ENCODE data around the gene PDE1C. TPM values are rescaled to one million over a fixed set of nuclear protein-coding genes. Genes with fewer than 3 reads are reported as not detected.
A peak's percentile ranks its signal among the peaks of the same experiment; 100 is the strongest.

Gene PDE1C
- polyA plus RNA-seq, 1 of the 3 experiments (the other 2 are of a cell fraction) = 4.6 TPM

DNA sequence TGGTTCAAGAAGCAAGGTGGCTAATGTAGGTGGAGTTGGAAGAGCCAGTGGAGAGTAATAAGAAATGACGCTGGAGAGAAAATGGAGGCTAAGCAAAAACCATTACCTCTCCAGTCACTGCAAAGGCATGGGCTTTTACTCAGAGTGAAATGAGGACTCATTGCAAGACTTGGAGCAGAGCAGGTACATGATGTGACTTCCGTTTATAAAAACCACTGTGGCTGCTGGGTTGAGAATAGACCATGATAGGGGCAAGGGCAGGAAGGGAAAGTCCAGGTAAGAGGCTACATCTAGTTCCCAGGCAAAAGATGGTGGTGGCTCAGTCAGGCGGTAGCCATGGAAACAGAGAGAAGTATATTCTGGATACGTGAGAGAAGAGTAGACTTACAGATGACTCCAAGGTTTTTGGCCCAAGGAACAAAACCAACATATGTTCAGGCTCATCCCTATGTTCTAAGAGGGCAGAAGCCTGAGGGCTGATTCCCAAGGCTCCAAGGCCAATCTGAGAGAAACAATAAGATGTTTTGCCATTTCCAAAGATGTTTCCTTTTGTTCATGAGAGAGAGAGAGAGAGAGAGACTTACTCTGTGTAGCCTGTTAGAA lies 21.5 kb upstream of the PDE1C start:
- Histone ChIP-seq H3K9ac (peak overlapping the region; percentile 6; the same call in 1 of the 2 replicates), H3F3A (replicated peaks; ENCODE audit: insufficient read depth) (peaks cover 5% of the 10 kb centered on the region), H3K4me2 (no peak overlapping the region), H3K4me1 (ENCODE audit: control insufficient read depth in 1 of 2, insufficient read depth in 2 of 2, low read depth in 1 of 2, low read length in 1 of 2) (no peaks in the 10 kb centered on the region; a peak in 1 of 4 replicates), H3K27ac (ENCODE audit: low read depth in 2 of 2, low read length in 1 of 2) (peak overlapping the region; percentile 5 to 68; a peak in 3 of 4 replicates), H2AFZ (ENCODE audit: low read depth) (no peak overlapping the region), H3K36me3 (replicated peaks in 1 of 2; ENCODE audit: control insufficient read depth in 1 of 2, insufficient read depth in 2 of 2, low read length in 1 of 2) (no peaks in the 10 kb centered on the region), H3K4me3 (ENCODE audit: low read depth in 2 of 2, low read length in 1 of 2) (no peak overlapping the region), H3K79me2 (ENCODE audit: insufficient read depth) (no peaks in the 10 kb centered on the region), H3K9me2 (no peaks in the 10 kb centered on the region), H4K20me1 (ENCODE audit: insufficient read depth) (no peaks in the 10 kb centered on the region), H3K9me3 (no peaks in the 10 kb centered on the region), H3K27me3 (ENCODE audit: insufficient read depth) (no peaks in the 10 kb centered on the region)
- TF ChIP-seq, protein P1, sequence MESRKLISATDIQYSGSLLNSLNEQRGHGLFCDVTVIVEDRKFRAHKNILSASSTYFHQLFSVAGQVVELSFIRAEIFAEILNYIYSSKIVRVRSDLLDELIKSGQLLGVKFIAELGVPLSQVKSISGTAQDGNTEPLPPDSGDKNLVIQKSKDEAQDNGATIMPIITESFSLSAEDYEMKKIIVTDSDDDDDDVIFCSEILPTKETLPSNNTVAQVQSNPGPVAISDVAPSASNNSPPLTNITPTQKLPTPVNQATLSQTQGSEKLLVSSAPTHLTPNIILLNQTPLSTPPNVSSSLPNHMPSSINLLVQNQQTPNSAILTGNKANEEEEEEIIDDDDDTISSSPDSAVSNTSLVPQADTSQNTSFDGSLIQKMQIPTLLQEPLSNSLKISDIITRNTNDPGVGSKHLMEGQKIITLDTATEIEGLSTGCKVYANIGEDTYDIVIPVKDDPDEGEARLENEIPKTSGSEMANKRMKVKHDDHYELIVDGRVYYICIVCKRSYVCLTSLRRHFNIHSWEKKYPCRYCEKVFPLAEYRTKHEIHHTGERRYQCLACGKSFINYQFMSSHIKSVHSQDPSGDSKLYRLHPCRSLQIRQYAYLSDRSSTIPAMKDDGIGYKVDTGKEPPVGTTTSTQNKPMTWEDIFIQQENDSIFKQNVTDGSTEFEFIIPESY (IDR thresholded peaks at IDR 0.05; ENCODE audit: borderline replicate concordance, low read depth) = no peak
- TF ChIP-seq SMC3 (IDR thresholded peaks at IDR 0.05; ENCODE audit: low read depth, low read length) = no peak
- no peak for TF ChIP-seq GATA2 (CRISPR knock-in tag; IDR thresholded peaks at IDR 0.05)
- TF ChIP-seq FOXJ3 (CRISPR knock-in tag; IDR thresholded peaks at IDR 0.05) = no peak
- TF ChIP-seq, protein P2, sequence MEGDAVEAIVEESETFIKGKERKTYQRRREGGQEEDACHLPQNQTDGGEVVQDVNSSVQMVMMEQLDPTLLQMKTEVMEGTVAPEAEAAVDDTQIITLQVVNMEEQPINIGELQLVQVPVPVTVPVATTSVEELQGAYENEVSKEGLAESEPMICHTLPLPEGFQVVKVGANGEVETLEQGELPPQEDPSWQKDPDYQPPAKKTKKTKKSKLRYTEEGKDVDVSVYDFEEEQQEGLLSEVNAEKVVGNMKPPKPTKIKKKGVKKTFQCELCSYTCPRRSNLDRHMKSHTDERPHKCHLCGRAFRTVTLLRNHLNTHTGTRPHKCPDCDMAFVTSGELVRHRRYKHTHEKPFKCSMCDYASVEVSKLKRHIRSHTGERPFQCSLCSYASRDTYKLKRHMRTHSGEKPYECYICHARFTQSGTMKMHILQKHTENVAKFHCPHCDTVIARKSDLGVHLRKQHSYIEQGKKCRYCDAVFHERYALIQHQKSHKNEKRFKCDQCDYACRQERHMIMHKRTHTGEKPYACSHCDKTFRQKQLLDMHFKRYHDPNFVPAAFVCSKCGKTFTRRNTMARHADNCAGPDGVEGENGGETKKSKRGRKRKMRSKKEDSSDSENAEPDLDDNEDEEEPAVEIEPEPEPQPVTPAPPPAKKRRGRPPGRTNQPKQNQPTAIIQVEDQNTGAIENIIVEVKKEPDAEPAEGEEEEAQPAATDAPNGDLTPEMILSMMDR (IDR thresholded peaks at IDR 0.05) = no peak
- TF ChIP-seq NFIC (IDR thresholded peaks at IDR 0.05; ENCODE audit: borderline replicate concordance) = no peak
- TF ChIP-seq JUND (IDR thresholded peaks at IDR 0.05) = no peak
- TF ChIP-seq FOSL2 (IDR thresholded peaks at IDR 0.05; ENCODE audit: borderline replicate concordance, low read depth) = no peak
- TF ChIP-seq EP300 (IDR thresholded peaks at IDR 0.05; ENCODE audit: borderline replicate concordance in 1 of 2, low read depth in 1 of 2, low read length in 1 of 2) = no peak
- no peak for TF ChIP-seq FOXM1 (IDR thresholded peaks at IDR 0.05; ENCODE audit: low read depth)
- no peak for TF ChIP-seq MEF2A (IDR thresholded peaks at IDR 0.05; ENCODE audit: borderline replicate concordance, low read depth)
- TF ChIP-seq RCOR1 (IDR thresholded peaks at IDR 0.05; ENCODE audit: low read length) = no peak
- TF ChIP-seq, protein P3, sequence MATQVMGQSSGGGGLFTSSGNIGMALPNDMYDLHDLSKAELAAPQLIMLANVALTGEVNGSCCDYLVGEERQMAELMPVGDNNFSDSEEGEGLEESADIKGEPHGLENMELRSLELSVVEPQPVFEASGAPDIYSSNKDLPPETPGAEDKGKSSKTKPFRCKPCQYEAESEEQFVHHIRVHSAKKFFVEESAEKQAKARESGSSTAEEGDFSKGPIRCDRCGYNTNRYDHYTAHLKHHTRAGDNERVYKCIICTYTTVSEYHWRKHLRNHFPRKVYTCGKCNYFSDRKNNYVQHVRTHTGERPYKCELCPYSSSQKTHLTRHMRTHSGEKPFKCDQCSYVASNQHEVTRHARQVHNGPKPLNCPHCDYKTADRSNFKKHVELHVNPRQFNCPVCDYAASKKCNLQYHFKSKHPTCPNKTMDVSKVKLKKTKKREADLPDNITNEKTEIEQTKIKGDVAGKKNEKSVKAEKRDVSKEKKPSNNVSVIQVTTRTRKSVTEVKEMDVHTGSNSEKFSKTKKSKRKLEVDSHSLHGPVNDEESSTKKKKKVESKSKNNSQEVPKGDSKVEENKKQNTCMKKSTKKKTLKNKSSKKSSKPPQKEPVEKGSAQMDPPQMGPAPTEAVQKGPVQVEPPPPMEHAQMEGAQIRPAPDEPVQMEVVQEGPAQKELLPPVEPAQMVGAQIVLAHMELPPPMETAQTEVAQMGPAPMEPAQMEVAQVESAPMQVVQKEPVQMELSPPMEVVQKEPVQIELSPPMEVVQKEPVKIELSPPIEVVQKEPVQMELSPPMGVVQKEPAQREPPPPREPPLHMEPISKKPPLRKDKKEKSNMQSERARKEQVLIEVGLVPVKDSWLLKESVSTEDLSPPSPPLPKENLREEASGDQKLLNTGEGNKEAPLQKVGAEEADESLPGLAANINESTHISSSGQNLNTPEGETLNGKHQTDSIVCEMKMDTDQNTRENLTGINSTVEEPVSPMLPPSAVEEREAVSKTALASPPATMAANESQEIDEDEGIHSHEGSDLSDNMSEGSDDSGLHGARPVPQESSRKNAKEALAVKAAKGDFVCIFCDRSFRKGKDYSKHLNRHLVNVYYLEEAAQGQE (IDR thresholded peaks at IDR 0.05; ENCODE audit: low read depth, low read length) = no peak
- no peak for TF ChIP-seq NRF1 (IDR thresholded peaks at IDR 0.05; ENCODE audit: low read depth, low read length)
- no peak for TF ChIP-seq SIN3A (IDR thresholded peaks at IDR 0.05; ENCODE audit: borderline replicate concordance, low read depth, low read length)
- TF ChIP-seq TCF12 (IDR thresholded peaks at IDR 0.05) = no peak
- 13% methylated on average over 4 of the region's 4 CpGs for WGBS (ENCODE audit: low lambda C conversion rate)
- CTCF ChIA-PET = no interaction called here
- DNase-seq = no peak
- POLR2A ChIA-PET = no interaction called here

All from SK-N-SH (cell line).